Aorta (tissue), 5 donors: ENCODE results near the gene PGA5. TPM values are rescaled to one million over a fixed set of nuclear protein-coding genes. Genes with fewer than 3 reads are reported as not detected.
A peak's percentile ranks its signal among the peaks of the same experiment; 100 is the strongest.

Source experiments
- ATAC-seq: fragments of 200-7000 bp; cut with Tn5 transposase; one replicate; pipeline ENCODE4 v1.9.1; 2022; ENCODE audit warnings: moderate library complexity; ENCODE audit not compliant: low FRiP score
- DNase-seq, 2 donors: peaks; one replicate each; pipeline ENCODE4 v3.0.0-alpha.2; 2020
- H3K27ac ChIP-seq, 2 donors: one replicate each; pipeline ENCODE4 v1.5.1; 2013; ENCODE audit warnings: low read length in 2 of 2, mild to moderate bottlenecking in 2 of 2, moderate library complexity in 2 of 2, control low read depth in 1 of 2, inconsistent platforms in 1 of 2, low read depth in 1 of 2
- H3K27me3 ChIP-seq, 2 donors: one replicate each; pipeline ENCODE4 v1.6.1; 2013; ENCODE audit warnings: control low read depth in 1 of 2, low read length in 1 of 2, mild to moderate bottlenecking in 1 of 2, moderate library complexity in 1 of 2; ENCODE audit not compliant: insufficient read depth in 2 of 2, control insufficient read depth in 1 of 2
- H3K36me3 ChIP-seq, 2 donors: one replicate each; pipeline ENCODE4 v1.6.1; 2013; ENCODE audit warnings: control low read depth in 1 of 2, low read length in 1 of 2, mild to moderate bottlenecking in 1 of 2; ENCODE audit not compliant: insufficient read depth in 2 of 2, control insufficient read depth in 1 of 2
- H3K4me1 ChIP-seq, 2 donors: one replicate each; pipeline ENCODE4 v1.6.1; 2013; ENCODE audit warnings: low read length in 2 of 2, control low read depth in 1 of 2, mild to moderate bottlenecking in 1 of 2, moderate library complexity in 1 of 2; ENCODE audit not compliant: insufficient read depth in 2 of 2, control insufficient read depth in 1 of 2
- H3K4me3 ChIP-seq, 2 donors: one replicate each; pipeline ENCODE4 v1.5.1; 2013; ENCODE audit warnings: low read length in 2 of 2, control low read depth in 1 of 2, mild to moderate bottlenecking in 1 of 2
- H3K9me3 ChIP-seq: one replicate; pipeline ENCODE4 v1.6.1; 2013; ENCODE audit warnings: mild to moderate bottlenecking, low read length; ENCODE audit not compliant: control insufficient read depth
- WGBS, 2 donors: extraction: QIAGEN DNeasy Blood & Tissue Kit; methylation state at CpG; one replicate each; pipeline ENCODE4 v1.1.7; 2013; 5-methylcytosine and 5-hydroxymethylcytosine counted together
- intact Hi-C, 2 donors: fragments of 100-400 bp; cut with DNase I; formaldehyde crosslinking; loops; one replicate each; pipeline versions ENCODE4 v1.14.2 to v1.15.0; 2022
- polyA plus RNA-seq, 2 donors: library from polyadenylated mRNA; stranded (reverse); fragments of 200-250 nt; gene quantifications; one replicate each; pipeline ENCODE4 v1.2.3, GENCODE V29; 2013
- total RNA-seq, 2 donors: library from RNA; stranded (reverse); fragmentation: NEBNext Ultra II Directional; extraction: Animal tissue kit (Norgen Biotek cat#: 25700); gene quantifications; one replicate each; pipeline ENCODE4 v1.2.1, GENCODE V29; 2021
- donor health status: healthy with polysubstance abuse.
- donor health status: Bipolar disorder and iron deficiency.
- donor health status: DM: no; HTN: no; CAD: no.
- donor health status: DM: no; HTN: no; CAD: no.
- donor health status: DM: yes; HTN: yes; CAD: no.

PGA5 gene
- total and polyA plus RNA-seq, 4 donors = 0.10 to 1.0 TPM; not detected in 2

GRCh38 chr11:61293867-61294716 lies 53.1 kb downstream of the PGA5 start:
- Histone ChIP-seq H3K27ac (no peak overlapping the region), H3K27me3 (no peaks in the 10 kb centered on the region), H3K9me3 (no peaks in the 10 kb centered on the region), H3K4me3 (peak overlapping the region in 1 of 2 donors; percentile 36), H3K36me3 (peaks cover 0 to 2% of the 10 kb centered on the region in 2 donors), H3K4me1 (peaks cover 0 to 3% of the 10 kb centered on the region in 2 donors)
- WGBS, 2 donors = 1% methylated on average over 38 to 60 of the region's 60 CpGs
- DNase-seq (peak; percentile 58 to 89), ATAC-seq (peak; percentile 48)
- intact Hi-C loops = no loop called here

- intact Hi-C loops = no loop called here
- Histone ChIP-seq H3K27ac (no peak within 1 kb of the TSS), H3K4me3 (peak within 1 kb of the TSS in 1 of 2 donors; percentile 36), H3K4me1 (peaks cover 0 to 3% of the 10 kb centered on the region in 2 donors), H3K9me3 (no peaks in the 10 kb centered on the region), H3K36me3 (peaks cover 0 to 2% of the 10 kb centered on the region in 2 donors), H3K27me3 (no peaks in the 10 kb centered on the region)
- DNase-seq (peak; percentile 66 to 85), ATAC-seq (peak; percentile 74)
- WGBS, 2 donors = 3 to 4% methylated on average over 76 to 97 of the region's 97 CpGs
Measured at GRCh38 chr11:61294717-61295595, 54.0 kb downstream of the PGA5 start, which contains the start of gene VWCE. Gene VWCE, minus strand, starts transcription at chr11:61295316. Its CDS starts 279 bp downstream, at chr11:61295037.

GRCh38 chr11:61295596-61295926 lies 54.6 kb downstream of the PGA5 start:
- intact Hi-C loops = no loop called here
- H3K4me1 ChIP-seq = peaks cover 0 to 3% of the 10 kb centered on the region in 2 donors
- no peak for ATAC-seq
- H3K27me3 ChIP-seq = no peaks in the 10 kb centered on the region
- no peak overlapping the region for H3K4me3 ChIP-seq
- DNase-seq = peak; percentile 52 to 70
- peaks cover 0 to 5% of the 10 kb centered on the region in 2 donors for H3K36me3 ChIP-seq
- whole genome bisulfite sequencing, 2 donors = 70% methylated on average over 12 of the region's 12 CpGs
- H3K27ac ChIP-seq = no peak overlapping the region
- no peaks in the 10 kb centered on the region for H3K9me3 ChIP-seq

DNA sequence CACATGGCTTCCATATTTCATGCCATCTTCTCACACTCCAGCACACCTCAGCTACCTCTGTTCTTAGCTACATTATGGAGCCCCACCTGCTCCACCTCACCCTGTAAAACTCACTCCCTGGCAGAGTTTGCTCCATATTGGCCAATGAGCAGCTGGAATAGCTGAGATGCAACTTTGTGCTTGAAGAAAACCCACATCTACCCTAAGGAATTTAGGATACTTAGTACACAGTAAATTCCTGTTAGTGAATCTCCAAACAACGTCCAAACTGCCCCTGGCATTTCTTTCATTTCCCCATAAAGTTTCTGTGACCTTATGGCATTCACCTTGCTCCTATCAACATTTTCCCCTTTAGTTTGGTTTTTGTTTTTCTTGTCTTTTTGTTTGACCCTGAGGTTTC lies 56.4 kb downstream of the PGA5 start:
- H3K4me1 ChIP-seq = peaks cover 0 to 3% of the 10 kb centered on the region in 2 donors
- 64 to 70% methylated on average over 1 of the region's 1 CpG for WGBS, 2 donors
- H3K27ac ChIP-seq = no peak overlapping the region
- no peak for ATAC-seq
- H3K4me3 ChIP-seq = no peak overlapping the region
- intact Hi-C loops = no loop called here
- no peaks in the 10 kb centered on the region for H3K27me3 ChIP-seq
- H3K9me3 ChIP-seq = no peaks in the 10 kb centered on the region
- DNase-seq = no peak
- peaks cover 3 to 8% of the 10 kb centered on the region in 2 donors for H3K36me3 ChIP-seq

DNA sequence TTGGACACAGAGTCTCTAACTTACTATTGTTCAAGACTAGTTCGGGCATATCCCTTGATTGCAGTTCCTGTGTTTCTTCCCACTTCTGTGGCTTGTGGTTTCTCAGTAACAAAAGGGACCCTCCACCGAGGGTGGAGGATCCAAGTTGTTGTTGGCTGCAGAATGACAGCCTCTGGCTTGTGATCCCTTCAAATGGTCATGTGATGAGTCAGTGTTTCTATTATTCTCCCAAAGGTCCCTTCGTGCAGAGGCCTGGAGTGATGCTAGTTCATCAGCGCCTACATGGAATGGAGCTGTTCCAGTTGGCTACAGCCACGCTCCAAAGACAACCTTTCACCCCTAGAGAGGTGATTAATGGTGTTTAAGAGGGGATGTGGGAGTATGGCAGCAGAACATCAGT lies 56.8 kb downstream of the PGA5 start:
- WGBS, 2 donors = 5 to 6% methylated on average over 5 of the region's 5 CpGs
- peak in 1 of 2 donors; percentile 59 for DNase-seq
- Histone ChIP-seq H3K4me1 (peaks cover 0 to 3% of the 10 kb centered on the region in 2 donors), H3K36me3 (peaks cover 7 to 9% of the 10 kb centered on the region in 2 donors), H3K9me3 (no peaks in the 10 kb centered on the region), H3K27ac (no peak overlapping the region), H3K27me3 (no peaks in the 10 kb centered on the region), H3K4me3 (no peak overlapping the region)
- intact Hi-C loops = no loop called here
- peak; percentile 73 for ATAC-seq

DNA sequence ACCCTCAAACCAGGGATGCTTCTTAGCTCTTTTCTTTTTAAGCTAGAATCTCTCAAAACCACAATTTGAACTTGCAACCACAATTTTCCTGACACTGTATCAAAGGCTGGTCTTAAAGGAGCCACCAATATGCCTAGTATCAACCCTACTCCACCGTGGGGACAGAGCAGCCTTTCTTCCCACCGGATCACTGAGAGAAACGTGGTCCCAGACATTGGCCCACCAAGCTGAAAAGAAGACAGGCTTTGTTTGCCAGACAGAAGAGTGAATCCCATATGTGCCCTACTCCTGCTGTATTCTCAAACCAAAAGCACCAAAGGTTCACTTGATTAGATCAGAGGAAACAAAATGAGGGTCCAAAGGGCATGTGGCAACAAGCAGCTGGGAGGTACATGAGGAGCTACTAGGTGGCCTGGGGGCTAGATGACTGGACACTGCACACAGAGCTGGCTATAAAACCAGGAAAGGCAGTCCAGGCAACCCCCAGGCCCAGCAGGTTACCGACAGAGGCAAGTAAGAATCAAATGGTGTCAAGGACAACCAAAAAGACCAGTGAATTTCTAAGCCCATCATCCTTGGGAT lies 57.8 kb downstream of the PGA5 start:
- WGBS, 2 donors = 89 to 91% methylated on average over 4 of the region's 4 CpGs
- ATAC-seq (no peak), DNase-seq (no peak)
- no peaks in the 10 kb centered on the region for H3K27me3 ChIP-seq
- no peak overlapping the region for H3K4me3 ChIP-seq
- H3K4me1 ChIP-seq = peaks cover 0 to 3% of the 10 kb centered on the region in 2 donors
- peaks cover 8 to 11% of the 10 kb centered on the region in 2 donors for H3K36me3 ChIP-seq
- intact Hi-C loops = no loop called here
- no peaks in the 10 kb centered on the region for H3K9me3 ChIP-seq
- H3K27ac ChIP-seq = no peak overlapping the region

Other genes with a start within 250 kb of the PGA5 start
- gene CD5, start 138.7 kb upstream of the PGA5 start, total RNA-seq = 1 to 10 TPM in 1 of 2 donors, under 1 TPM in 1; 0.58 to 1.7 TPM
- gene CD5, start 138.7 kb upstream of the PGA5 start, polyA plus RNA-seq = under 1 TPM in 1 of 2 donors, not detected in 1; 0.67 TPM
- gene VPS37C, start 79.7 kb upstream of the PGA5 start, total RNA-seq = 10 to 100 TPM; 29.8 to 39.9 TPM
- 10 to 100 TPM; 12.7 to 14.0 TPM for gene VPS37C, start 79.7 kb upstream of the PGA5 start, polyA plus RNA-seq
- 1 to 10 TPM in 1 of 2 donors, not detected in 1; 1.8 TPM for gene PGA3, start 37.7 kb upstream of the PGA5 start, total RNA-seq
- gene PGA3, start 37.7 kb upstream of the PGA5 start, polyA plus RNA-seq = 1 to 10 TPM; 2.5 to 9.5 TPM
- gene PGA4, start 18.8 kb upstream of the PGA5 start, total RNA-seq = 1 to 10 TPM; 1.3 to 2.6 TPM
- gene PGA4, start 18.8 kb upstream of the PGA5 start, polyA plus RNA-seq = 1 to 10 TPM in 1 of 2 donors, under 1 TPM in 1; 0.74 to 6.3 TPM
- gene VWCE, start 54.1 kb downstream of the PGA5 start, total RNA-seq = 1 to 10 TPM; 3.0 to 5.6 TPM
- gene VWCE, start 54.1 kb downstream of the PGA5 start, polyA plus RNA-seq = 1 to 10 TPM in 1 of 2 donors, not detected in 1; 2.0 TPM
- gene DDB1, start 91.9 kb downstream of the PGA5 start, total RNA-seq = 100 to 1,000 TPM; 134 to 148 TPM
- gene DDB1, start 91.9 kb downstream of the PGA5 start, polyA plus RNA-seq = 10 to 100 TPM; 44.2 to 80.1 TPM
- 10 to 100 TPM; 18.9 to 30.4 TPM for gene TKFC, start 92.1 kb downstream of the PGA5 start, total RNA-seq
- 10 to 100 TPM; 23.1 to 82.0 TPM for gene TKFC, start 92.1 kb downstream of the PGA5 start, polyA plus RNA-seq
- 10 to 100 TPM; 19.1 to 36.4 TPM for gene CYB561A3, start 120.7 kb downstream of the PGA5 start, total RNA-seq
- 10 to 100 TPM; 20.2 to 47.4 TPM for gene CYB561A3, start 120.7 kb downstream of the PGA5 start, polyA plus RNA-seq
- 10 to 100 TPM; 31.9 to 38.2 TPM for gene TMEM138, start 121.2 kb downstream of the PGA5 start, total RNA-seq
- 10 to 100 TPM; 41.3 to 71.3 TPM for gene TMEM138, start 121.2 kb downstream of the PGA5 start, polyA plus RNA-seq
- gene TMEM216, start 151.4 kb downstream of the PGA5 start, total RNA-seq = 10 to 100 TPM; 10.8 to 13.3 TPM
- 10 to 100 TPM; 14.0 to 14.4 TPM for gene TMEM216, start 151.4 kb downstream of the PGA5 start, polyA plus RNA-seq
- 10 to 100 TPM; 75.8 to 89.4 TPM for gene CPSF7, start 188.8 kb downstream of the PGA5 start, total RNA-seq
- gene CPSF7, start 188.8 kb downstream of the PGA5 start, polyA plus RNA-seq = 10 to 100 TPM; 19.8 to 54.2 TPM
- 10 to 100 TPM; 33.0 to 40.0 TPM for gene SDHAF2, start 188.9 kb downstream of the PGA5 start, total RNA-seq
- gene SDHAF2, start 188.9 kb downstream of the PGA5 start, polyA plus RNA-seq = 10 to 100 TPM; 32.3 to 37.7 TPM